Psoas muscle (tissue), 8 donors: ENCODE measurements around the gene LRRC1. TPM values are rescaled to one million over a fixed set of nuclear protein-coding genes. Genes with fewer than 3 reads are reported as not detected.

Source experiments
- ATAC-seq, 4 donors: fragments of 200-7000 bp; cut with Tn5 transposase; one replicate each; pipeline ENCODE4 v1.9.1; 2020; ENCODE audit warnings: moderate library complexity in 3 of 4, mild to moderate bottlenecking in 2 of 4
- DNase-seq, 2 donors: peaks; one replicate each; pipeline ENCODE4 v3.0.0-alpha.2; 2020
- H3K27ac ChIP-seq: fragments of 200-600 bp; one replicate; pipeline ENCODE4 v1.8.0; 2022
- H3K27me3 ChIP-seq, 3 donors: fragments of 200-600 bp in 1 of 3; one replicate each; pipeline versions ENCODE4 v1.6.1 to v1.8.0; 2013 to 2022; ENCODE audit warnings: low read length in 2 of 3, mild to moderate bottlenecking in 2 of 3, moderate library complexity in 1 of 3; ENCODE audit not compliant: insufficient read depth in 3 of 3
- H3K36me3 ChIP-seq, 2 donors: fragments of 200-600 bp in 1 of 2; one replicate each; pipeline versions ENCODE4 v1.6.1 to v1.8.0; 2013 to 2022; ENCODE audit warnings: low read depth in 1 of 2, mild to moderate bottlenecking in 1 of 2, moderate library complexity in 1 of 2; ENCODE audit not compliant: insufficient read depth in 1 of 2
- H3K4me1 ChIP-seq: fragments of 200-600 bp; one replicate; pipeline ENCODE4 v1.8.0; 2022
- H3K4me3 ChIP-seq: fragments of 200-600 bp; one replicate; pipeline ENCODE4 v1.8.0; 2022; ENCODE audit warnings: mild to moderate bottlenecking
- H3K9me3 ChIP-seq: fragments of 200-600 bp; one replicate; pipeline ENCODE4 v1.8.0; 2022
- CTCF ChIP-seq: fragments of 200-600 bp; IDR thresholded peaks from one replicate; pipeline ENCODE4 v1.8.0; 2022; ENCODE audit warnings: antibody characterized with exemption
- WGBS, 3 donors: extraction: QIAGEN DNeasy Blood & Tissue Kit; methylation state at CpG; one replicate each; pipeline versions ENCODE4 v1.1.6 to v1.1.7; 2013; 5-methylcytosine and 5-hydroxymethylcytosine counted together
- intact Hi-C, 2 donors: fragments of 100-400 bp; cut with DNase I; formaldehyde crosslinking; loops; one replicate each; pipeline versions ENCODE4 v1.11.0 to v1.14.2; 2022
- polyA plus RNA-seq, 3 donors: library from polyadenylated mRNA; stranded (reverse); fragments of 200-250 nt; gene quantifications; one replicate each; pipeline ENCODE4 v1.2.3, GENCODE V29; 2013
- total RNA-seq, 4 donors: library from RNA; stranded (reverse); fragmentation: NEBNext Ultra II Directional in 2 of 4; extraction: Animal tissue kit (Norgen Biotek cat#: 25700) in 2 of 4; gene quantifications; one replicate each; pipeline versions ENCODE4 v1.2.1 to v1.2.4, GENCODE V29; 2021 to 2023
- donor health status: healthy with polysubstance abuse.
- donor health status: DM: no; HTN: no; CAD: no; lungs with moderate emphysema.
- donor health status: Bipolar disorder and iron deficiency.
- donor health status: healthy.
- donor health status: DM: yes; HTN: yes; CAD: no.
- donor health status: DM: no; HTN: no; CAD: no.
- donor health status: DM: no; HTN: no; CAD: no.
- donor health status: DM: yes; HTN: yes; CAD: no.

Gene LRRC1
- total and polyA plus RNA-seq, 7 donors = 0.39 to 1.1 (median 0.46) TPM

- no peak for TF ChIP-seq CTCF
- ATAC-seq = no peak
- H3K27me3 ChIP-seq = no peaks in the 10 kb centered on the region
- no peaks in the 10 kb centered on the region for H3K9me3 ChIP-seq
- H3K27ac ChIP-seq = no peak overlapping the region
- DNase-seq = no peak
- H3K4me1 ChIP-seq = no peaks in the 10 kb centered on the region
- intact Hi-C loops = no loop called here
- H3K36me3 ChIP-seq = no peaks in the 10 kb centered on the region
- no peak overlapping the region for H3K4me3 ChIP-seq
- 72 to 92% (median 89%) methylated on average over 1 of the region's 1 CpG for WGBS, 3 donors
These were observed 19.0 kb downstream of the LRRC1 start for GRCh38 chr6:53813801-53814200.

- H3K4me1 ChIP-seq = no peaks in the 10 kb centered on the region
- no peak overlapping the region for H3K4me3 ChIP-seq
- no peak for ATAC-seq
- H3K36me3 ChIP-seq = no peaks in the 10 kb centered on the region
- TF ChIP-seq CTCF = no peak
- no peaks in the 10 kb centered on the region for H3K9me3 ChIP-seq
- H3K27me3 ChIP-seq = no peaks in the 10 kb centered on the region
- 79 to 85% (median 82%) methylated on average over 2 of the region's 2 CpGs for WGBS, 3 donors
- intact Hi-C loops = no loop called here
- no peak overlapping the region for H3K27ac ChIP-seq
- no peak for DNase-seq
These were observed 19.5 kb downstream of the LRRC1 start for GRCh38 chr6:53814353-53814752.

GRCh38 chr6:53815381-53816119, 20.7 kb downstream of the LRRC1 start:
- TF ChIP-seq CTCF = no peak
- DNase-seq = no peak
- H3K27ac ChIP-seq = no peak overlapping the region
- intact Hi-C loops = no loop called here
- no peak overlapping the region for H3K4me3 ChIP-seq
- H3K9me3 ChIP-seq = no peaks in the 10 kb centered on the region
- no peak for ATAC-seq
- no peaks in the 10 kb centered on the region for H3K4me1 ChIP-seq
- no peaks in the 10 kb centered on the region for H3K36me3 ChIP-seq
- WGBS, 3 donors = 42 to 46% (median 44%) methylated on average over 7 of the region's 7 CpGs
- H3K27me3 ChIP-seq = no peaks in the 10 kb centered on the region

DNA sequence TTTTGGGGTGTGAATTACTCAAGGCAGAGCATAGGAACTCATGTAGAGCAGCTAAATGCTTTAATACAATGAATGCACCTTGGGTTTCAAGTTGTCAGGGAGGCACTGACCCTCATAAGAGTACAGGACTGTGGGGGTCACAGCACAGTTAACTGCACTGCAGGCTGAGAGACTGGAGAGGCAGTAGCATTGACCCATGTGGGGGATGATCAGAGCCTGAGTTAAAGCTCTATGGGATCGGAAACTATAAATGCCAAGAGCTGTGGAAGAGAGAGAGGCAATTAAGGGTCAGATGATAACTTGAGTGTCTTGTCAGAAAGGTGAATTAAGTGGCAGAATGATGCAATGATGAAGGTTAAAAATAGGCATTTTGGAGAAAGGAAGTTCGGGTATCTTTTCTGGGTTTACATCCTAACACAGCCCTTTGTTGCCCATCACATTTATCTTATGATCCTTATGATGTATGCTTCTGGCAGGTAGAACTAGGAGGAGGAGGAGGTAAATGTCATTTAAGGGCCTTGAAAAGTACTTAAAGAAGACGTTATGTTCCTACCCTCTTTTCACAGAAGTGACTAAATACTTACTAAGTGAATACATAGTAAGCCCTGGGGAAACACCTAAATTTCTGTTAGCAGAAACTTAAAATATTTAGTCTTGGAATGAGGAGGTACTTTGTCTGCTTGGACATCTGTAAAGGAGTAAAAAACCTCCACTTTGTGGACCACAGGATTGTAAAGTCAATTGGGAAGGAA, 24.2 kb downstream of the LRRC1 start:
- Histone ChIP-seq H3K36me3 (no peaks in the 10 kb centered on the region), H3K9me3 (no peaks in the 10 kb centered on the region), H3K4me3 (no peak overlapping the region), H3K27ac (no peak overlapping the region), H3K27me3 (no peaks in the 10 kb centered on the region), H3K4me1 (peaks cover 11% of the 10 kb centered on the region)
- DNase-seq (no peak), ATAC-seq (no peak)
- intact Hi-C loops = no loop called here
- WGBS, 3 donors = 58 to 61% (median 58%) methylated on average over 3 of the region's 3 CpGs
- no peak for TF ChIP-seq CTCF
